HepG2 (cell line): ENCODE results near the gene SLC13A3. TPM values are rescaled to one million over a fixed set of nuclear protein-coding genes. Genes with fewer than 3 reads are reported as not detected.

Source experiments
- HOXA5 ChIP-seq: sonication (generic); formaldehyde crosslinking; IDR thresholded peaks from 2 replicates; pipeline ENCODE4 v1.4.0; 2020; ENCODE audit warnings: missing genetic modification reagents
- MTF1 ChIP-seq: sonication (generic); formaldehyde crosslinking; IDR thresholded peaks from 2 replicates; pipeline ENCODE4 v1.5.0; 2020; ENCODE audit warnings: missing genetic modification reagents
- NCOA2 ChIP-seq: sonication (generic); formaldehyde crosslinking; IDR thresholded peaks from 2 replicates; pipeline ENCODE4 v1.8.0; 2022; ENCODE audit warnings: inconsistent platforms
- PCBP1 ChIP-seq: fragments of 200-400 bp; formaldehyde crosslinking; IDR thresholded peaks from 2 replicates; pipeline ENCODE4 v1.6.1; 2017; ENCODE audit warnings: mild to moderate bottlenecking, low read depth, low read length, borderline replicate concordance
- RAD21 ChIP-seq: fragments of 450-650 bp; formaldehyde crosslinking; IDR thresholded peaks from 2 replicates; pipeline ENCODE4 v1.5.0; 2020; ENCODE audit warnings: mild to moderate bottlenecking
- RFXAP ChIP-seq: sonication (generic); formaldehyde crosslinking; IDR thresholded peaks from 2 replicates; pipeline ENCODE4 v1.4.0; 2020; ENCODE audit warnings: missing genetic modification reagents, borderline replicate concordance
- SMARCE1 ChIP-seq: fragments of 450-650 bp; IDR thresholded peaks from 2 replicates; pipeline ENCODE4 v1.6.1; 2017; ENCODE audit warnings: borderline replicate concordance
- TARDBP ChIP-seq: sonication (generic); formaldehyde crosslinking; IDR thresholded peaks from 2 replicates; pipeline ENCODE4 v1.8.0; 2022; ENCODE audit warnings: mild to moderate bottlenecking, missing genetic modification reagents
- ZBTB7A ChIP-seq: sonication (generic); formaldehyde crosslinking; IDR thresholded peaks from 2 replicates; pipeline ENCODE4 v1.8.0; 2022; ENCODE audit warnings: mild to moderate bottlenecking, missing genetic modification reagents
- ZNF101 ChIP-seq: sonication (generic); formaldehyde crosslinking; IDR thresholded peaks from 2 replicates; pipeline ENCODE4 v1.4.0; 2020; ENCODE audit warnings: mild to moderate bottlenecking, low read depth, missing genetic modification reagents, borderline replicate concordance
- ZNF225 ChIP-seq: sonication (generic); formaldehyde crosslinking; IDR thresholded peaks from 2 replicates; pipeline ENCODE4 v1.4.0; 2020; ENCODE audit warnings: mild to moderate bottlenecking, missing genetic modification reagents
- ZNF251 ChIP-seq: sonication (generic); formaldehyde crosslinking; IDR thresholded peaks from 2 replicates; pipeline ENCODE4 v1.9.0; 2021; ENCODE audit warnings: mild to moderate bottlenecking, missing genetic modification reagents
- ZNF432 ChIP-seq: sonication (generic); formaldehyde crosslinking; IDR thresholded peaks from 2 replicates; pipeline ENCODE4 v1.5.0; 2020; ENCODE audit warnings: missing genetic modification reagents, mild to moderate bottlenecking, borderline replicate concordance
- ZNF737 ChIP-seq: sonication (generic); formaldehyde crosslinking; IDR thresholded peaks from 2 replicates; pipeline ENCODE4 v1.5.0; 2020; ENCODE audit warnings: missing genetic modification reagents, mild to moderate bottlenecking, borderline replicate concordance
- polyA plus RNA-seq, 8 experiments: library from polyadenylated mRNA; depleted of rRNA in 3 of 8; stranded (reverse) in 7 of 8; unstranded in 1 of 8; fragments of >200 nt; fragmentation: Illumina TruSeq in 4 of 8; extraction: Trizol in 4 of 8; gene quantifications; 2 replicates each; pipeline versions ENCODE4 v1.2.1 to v1.2.3, GENCODE V29; 2011 to 2016; ENCODE audit warnings: low read depth in 4 of 8, missing spikeins in 1 of 8, mixed read lengths in 1 of 8; ENCODE audit not compliant: insufficient read depth in 1 of 8
- total RNA-seq, 5 experiments: library from RNA; depleted of rRNA; stranded (reverse); fragments of >200 nt; fragmentation: Illumina TruSeq; extraction: Trizol; gene quantifications; 2 replicates each; pipeline ENCODE4 v1.2.3, GENCODE V29; 2016; ENCODE audit warnings: low read depth in 1 of 5
- TF ChIP-seq, protein P1 (sequence below): sonication (generic); formaldehyde crosslinking; IDR thresholded peaks from 2 replicates; pipeline ENCODE4 v1.4.0; 2020; ENCODE audit warnings: missing genetic modification reagents, borderline replicate concordance
- TF ChIP-seq, protein P2 (sequence below): sonication (generic); formaldehyde crosslinking; IDR thresholded peaks from 2 replicates; pipeline ENCODE4 v1.5.0; 2020; ENCODE audit warnings: missing genetic modification reagents
- TF ChIP-seq, protein P3 (sequence below): sonication (generic); formaldehyde crosslinking; IDR thresholded peaks from 2 replicates; pipeline ENCODE4 v1.4.0; 2020; ENCODE audit warnings: mild to moderate bottlenecking, missing genetic modification reagents
- TF ChIP-seq, protein P4 (sequence below): sonication (generic); formaldehyde crosslinking; IDR thresholded peaks from 2 replicates; pipeline ENCODE4 v1.5.1; 2020; ENCODE audit warnings: missing genetic modification reagents, mild to moderate bottlenecking, borderline replicate concordance
- TF ChIP-seq, protein P5 (sequence below): sonication (generic); formaldehyde crosslinking; IDR thresholded peaks from 2 replicates; pipeline ENCODE4 v1.4.0; 2020; ENCODE audit warnings: missing genetic modification reagents

Gene SLC13A3
- total and polyA plus RNA-seq, 2 of the 13 experiments (the other 11 are each of a cell fraction or from before 2014, with no cell fraction given): 66.5 to 76.0 TPM

DNA sequence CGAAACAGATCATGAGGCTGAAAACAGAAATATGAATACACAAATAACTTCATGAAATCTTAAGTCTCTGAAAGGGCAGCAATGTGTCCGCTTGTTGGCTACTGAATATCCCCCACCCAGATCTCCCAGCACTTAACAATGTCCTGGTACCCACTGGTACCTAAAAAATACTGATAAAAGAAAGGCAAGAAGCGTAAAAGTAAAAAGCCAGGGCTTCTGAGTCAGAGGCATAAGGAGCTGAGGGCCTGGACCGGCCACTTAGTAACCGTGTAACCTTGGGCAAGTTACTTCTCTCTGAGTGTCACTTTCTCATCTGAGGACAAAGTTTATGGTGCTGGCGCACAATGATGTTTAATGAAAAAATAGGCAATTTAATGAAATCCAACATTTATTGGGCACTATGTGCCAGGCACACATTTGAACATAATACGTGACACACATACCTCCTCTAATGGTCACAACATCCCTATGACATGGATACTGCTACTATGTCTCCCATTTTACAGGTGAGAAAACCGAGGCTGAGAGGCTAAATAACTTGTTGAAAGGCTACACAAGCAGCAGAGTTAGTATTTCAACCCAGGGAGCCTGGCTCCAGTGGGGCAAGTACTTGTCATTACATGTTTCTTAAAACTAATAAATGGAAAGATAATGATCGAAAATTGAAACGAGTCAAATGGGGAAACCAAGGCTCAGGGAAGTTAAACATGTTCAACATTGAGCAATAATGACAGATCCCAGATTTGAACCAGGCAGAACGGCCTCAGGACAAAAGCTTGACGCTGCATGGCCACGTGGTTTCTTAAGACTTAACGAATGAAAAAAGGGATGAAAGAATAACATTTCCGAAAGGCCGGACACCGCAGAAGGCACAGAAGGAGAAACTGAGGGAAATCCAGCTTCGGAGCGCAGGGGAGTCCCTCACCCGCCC, 37.2 kb upstream of the SLC13A3 start (continued):
- TF ChIP-seq, protein P1, sequence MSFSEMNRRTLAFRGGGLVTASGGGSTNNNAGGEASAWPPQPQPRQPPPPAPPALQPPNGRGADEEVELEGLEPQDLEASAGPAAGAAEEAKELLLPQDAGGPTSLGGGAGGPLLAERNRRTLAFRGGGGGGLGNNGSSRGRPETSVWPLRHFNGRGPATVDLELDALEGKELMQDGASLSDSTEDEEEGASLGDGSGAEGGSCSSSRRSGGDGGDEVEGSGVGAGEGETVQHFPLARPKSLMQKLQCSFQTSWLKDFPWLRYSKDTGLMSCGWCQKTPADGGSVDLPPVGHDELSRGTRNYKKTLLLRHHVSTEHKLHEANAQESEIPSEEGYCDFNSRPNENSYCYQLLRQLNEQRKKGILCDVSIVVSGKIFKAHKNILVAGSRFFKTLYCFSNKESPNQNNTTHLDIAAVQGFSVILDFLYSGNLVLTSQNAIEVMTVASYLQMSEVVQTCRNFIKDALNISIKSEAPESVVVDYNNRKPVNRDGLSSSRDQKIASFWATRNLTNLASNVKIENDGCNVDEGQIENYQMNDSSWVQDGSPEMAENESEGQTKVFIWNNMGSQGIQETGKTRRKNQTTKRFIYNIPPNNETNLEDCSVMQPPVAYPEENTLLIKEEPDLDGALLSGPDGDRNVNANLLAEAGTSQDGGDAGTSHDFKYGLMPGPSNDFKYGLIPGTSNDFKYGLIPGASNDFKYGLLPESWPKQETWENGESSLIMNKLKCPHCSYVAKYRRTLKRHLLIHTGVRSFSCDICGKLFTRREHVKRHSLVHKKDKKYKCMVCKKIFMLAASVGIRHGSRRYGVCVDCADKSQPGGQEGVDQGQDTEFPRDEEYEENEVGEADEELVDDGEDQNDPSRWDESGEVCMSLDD (CRISPR knock-in tag): no peak; the same call in 1 of the 2 replicates
- TF ChIP-seq TARDBP: no peak
- no peak for TF ChIP-seq ZNF432
- TF ChIP-seq NCOA2: no peak
- TF ChIP-seq, protein P2, sequence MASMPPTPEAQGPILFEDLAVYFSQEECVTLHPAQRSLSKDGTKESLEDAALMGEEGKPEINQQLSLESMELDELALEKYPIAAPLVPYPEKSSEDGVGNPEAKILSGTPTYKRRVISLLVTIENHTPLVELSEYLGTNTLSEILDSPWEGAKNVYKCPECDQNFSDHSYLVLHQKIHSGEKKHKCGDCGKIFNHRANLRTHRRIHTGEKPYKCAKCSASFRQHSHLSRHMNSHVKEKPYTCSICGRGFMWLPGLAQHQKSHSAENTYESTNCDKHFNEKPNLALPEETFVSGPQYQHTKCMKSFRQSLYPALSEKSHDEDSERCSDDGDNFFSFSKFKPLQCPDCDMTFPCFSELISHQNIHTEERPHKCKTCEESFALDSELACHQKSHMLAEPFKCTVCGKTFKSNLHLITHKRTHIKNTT (CRISPR knock-in tag): no peak
- TF ChIP-seq, protein P3, sequence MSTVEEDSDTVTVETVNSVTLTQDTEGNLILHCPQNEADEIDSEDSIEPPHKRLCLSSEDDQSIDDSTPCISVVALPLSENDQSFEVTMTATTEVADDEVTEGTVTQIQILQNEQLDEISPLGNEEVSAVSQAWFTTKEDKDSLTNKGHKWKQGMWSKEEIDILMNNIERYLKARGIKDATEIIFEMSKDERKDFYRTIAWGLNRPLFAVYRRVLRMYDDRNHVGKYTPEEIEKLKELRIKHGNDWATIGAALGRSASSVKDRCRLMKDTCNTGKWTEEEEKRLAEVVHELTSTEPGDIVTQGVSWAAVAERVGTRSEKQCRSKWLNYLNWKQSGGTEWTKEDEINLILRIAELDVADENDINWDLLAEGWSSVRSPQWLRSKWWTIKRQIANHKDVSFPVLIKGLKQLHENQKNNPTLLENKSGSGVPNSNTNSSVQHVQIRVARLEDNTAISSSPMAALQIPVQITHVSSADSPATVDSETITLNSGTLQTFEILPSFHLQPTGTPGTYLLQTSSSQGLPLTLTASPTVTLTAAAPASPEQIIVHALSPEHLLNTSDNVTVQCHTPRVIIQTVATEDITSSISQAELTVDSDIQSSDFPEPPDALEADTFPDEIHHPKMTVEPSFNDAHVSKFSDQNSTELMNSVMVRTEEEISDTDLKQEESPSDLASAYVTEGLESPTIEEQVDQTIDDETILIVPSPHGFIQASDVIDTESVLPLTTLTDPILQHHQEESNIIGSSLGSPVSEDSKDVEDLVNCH (CRISPR knock-in tag): peak; percentile 17; the same call in 1 of the 2 replicates
- TF ChIP-seq ZNF101: 0 out of 2 replicates have a peak, but pooled peaks have one; percentile 80
- no peak for TF ChIP-seq SMARCE1
- TF ChIP-seq ZNF737 (CRISPR knock-in tag): no peak
- TF ChIP-seq RAD21 (CRISPR knock-in tag): no peak
- TF ChIP-seq RFXAP (CRISPR knock-in tag): no peak
- TF ChIP-seq MTF1 (CRISPR knock-in tag): no peak
- TF ChIP-seq ZNF251: no peak
- no peak for TF ChIP-seq ZNF225 (CRISPR knock-in tag)
- TF ChIP-seq HOXA5 (CRISPR knock-in tag): no peak; the same call in 1 of the 2 replicates
- TF ChIP-seq, protein P4, sequence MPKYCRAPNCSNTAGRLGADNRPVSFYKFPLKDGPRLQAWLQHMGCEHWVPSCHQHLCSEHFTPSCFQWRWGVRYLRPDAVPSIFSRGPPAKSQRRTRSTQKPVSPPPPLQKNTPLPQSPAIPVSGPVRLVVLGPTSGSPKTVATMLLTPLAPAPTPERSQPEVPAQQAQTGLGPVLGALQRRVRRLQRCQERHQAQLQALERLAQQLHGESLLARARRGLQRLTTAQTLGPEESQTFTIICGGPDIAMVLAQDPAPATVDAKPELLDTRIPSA (CRISPR knock-in tag): no peak
- TF ChIP-seq ZBTB7A (CRISPR knock-in tag): no peak
- no peak for TF ChIP-seq PCBP1
- TF ChIP-seq, protein P5, sequence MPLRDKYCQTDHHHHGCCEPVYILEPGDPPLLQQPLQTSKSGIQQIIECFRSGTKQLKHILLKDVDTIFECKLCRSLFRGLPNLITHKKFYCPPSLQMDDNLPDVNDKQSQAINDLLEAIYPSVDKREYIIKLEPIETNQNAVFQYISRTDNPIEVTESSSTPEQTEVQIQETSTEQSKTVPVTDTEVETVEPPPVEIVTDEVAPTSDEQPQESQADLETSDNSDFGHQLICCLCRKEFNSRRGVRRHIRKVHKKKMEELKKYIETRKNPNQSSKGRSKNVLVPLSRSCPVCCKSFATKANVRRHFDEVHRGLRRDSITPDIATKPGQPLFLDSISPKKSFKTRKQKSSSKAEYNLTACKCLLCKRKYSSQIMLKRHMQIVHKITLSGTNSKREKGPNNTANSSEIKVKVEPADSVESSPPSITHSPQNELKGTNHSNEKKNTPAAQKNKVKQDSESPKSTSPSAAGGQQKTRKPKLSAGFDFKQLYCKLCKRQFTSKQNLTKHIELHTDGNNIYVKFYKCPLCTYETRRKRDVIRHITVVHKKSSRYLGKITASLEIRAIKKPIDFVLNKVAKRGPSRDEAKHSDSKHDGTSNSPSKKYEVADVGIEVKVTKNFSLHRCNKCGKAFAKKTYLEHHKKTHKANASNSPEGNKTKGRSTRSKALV: no peak
